Measurements from ENCODE around the gene ZNF296. TPM values are rescaled to one million over a fixed set of nuclear protein-coding genes. Genes with fewer than 3 reads are reported as not detected.

The ZNF296 gene
- total RNA-seq, 1 experiment from 2014 or later = 9.2 TPM

DNA sequence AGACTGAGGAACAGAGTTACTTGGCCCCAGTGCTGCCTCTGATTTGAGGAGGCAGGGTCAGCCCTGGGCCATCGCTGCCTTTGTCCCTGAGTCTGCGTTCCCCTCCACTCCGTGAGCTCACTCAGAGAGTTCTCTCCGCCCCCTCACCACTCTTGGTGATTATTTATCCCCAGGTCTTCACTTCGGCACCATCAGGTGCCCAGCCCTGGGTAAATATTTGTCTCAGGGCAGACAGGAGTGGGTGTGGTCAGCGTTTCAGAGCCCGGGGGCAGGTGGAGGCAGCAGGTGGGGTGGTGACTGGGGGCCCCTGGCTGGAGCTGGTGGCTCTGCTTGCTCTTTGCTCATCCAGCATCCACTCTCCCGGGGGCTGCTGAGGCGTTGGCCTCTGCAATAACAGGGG, 37.4 kb upstream of the ZNF296 start:
- CTCF ChIA-PET = interaction anchor here (0.7 kb wide), 1 partner anchor 54 kb away, joined by 3 read pairs; no protein-coding TSS in a partner anchor
- peaks cover 94% of the 10 kb centered on the region for H3K79me2 ChIP-seq (ENCODE audit: insufficient read depth, low read length)
- intact Hi-C loops (cut with micrococcal nuclease) = no loop called here
- BruUV-seq (replicated peaks) = no TSS peak
- H2AFZ ChIP-seq (ENCODE audit: low read depth, low read length, poor library complexity, severe bottlenecking) = no peak overlapping the region
- H3K9ac ChIP-seq (ENCODE audit: low read length) = no peak overlapping the region
- DNase-seq (ENCODE audit: low read depth, low spot score) = no peak
- H3K4me3 ChIP-seq (replicated peaks in 1 of 2; ENCODE audit: low read depth in 1 of 2, low read length in 2 of 2) = no peak overlapping the region
- no peak overlapping the region for H3K4me2 ChIP-seq (ENCODE audit: low read length)
- H3K27ac ChIP-seq (ENCODE audit: low read depth, low read length) = no peak overlapping the region
- no peaks in the 10 kb centered on the region for H3K36me3 ChIP-seq (ENCODE audit: control insufficient read depth in 1 of 2, insufficient read depth in 2 of 2, low read length in 2 of 2)
- no peaks in the 10 kb centered on the region for H3K9me3 ChIP-seq (ENCODE audit: control insufficient read depth in 1 of 2, insufficient read depth in 1 of 2, low read depth in 1 of 2, low read length in 2 of 2)
- POLR2A ChIA-PET = no interaction called here
- no peak for ATAC-seq
- TF ChIP-seq ELF1 (IDR thresholded peaks at IDR 0.05; ENCODE audit: borderline replicate concordance, low read depth) = no peak
- no peak for TF ChIP-seq POLR2A (IDR thresholded peaks at IDR 0.05; ENCODE audit: borderline replicate concordance, extremely low read depth, insufficient read depth, insufficient read length)
- no peak for TF ChIP-seq EGR1 (IDR thresholded peaks at IDR 0.05; ENCODE audit: low read depth)
- no peak for TF ChIP-seq FOSL1 (IDR thresholded peaks at IDR 0.05; ENCODE audit: low read depth)
- TF ChIP-seq EZH2 (IDR thresholded peaks at IDR 0.05) = no peak
- TF ChIP-seq ATF3 (IDR thresholded peaks at IDR 0.05) = no peak
- H4K20me1 ChIP-seq (ENCODE audit: insufficient read depth) = 0 out of 2 replicates have a peak, but pooled peaks cover 4% of the 10 kb centered on the region
- RAD21 ChIA-PET (ENCODE audit: low non-redundant PET in 1 of 2, low total read pairs in 2 of 2, uncharacterized antibody in 2 of 2, unreplicated experiment in 2 of 2) = no interaction called here
- H3K27me3 ChIP-seq (ENCODE audit: insufficient read depth, low read length) = no peaks in the 10 kb centered on the region
- no peaks in the 10 kb centered on the region for H3K9me2 ChIP-seq (ENCODE audit: insufficient read depth)
- peaks cover 4 to 13% of the 10 kb centered on the region in 2 experiments; a peak in 1 of 4 replicates for H3K4me1 ChIP-seq (ENCODE audit: control insufficient read depth in 1 of 2, insufficient read depth in 2 of 2, low read length in 2 of 2)

DNA sequence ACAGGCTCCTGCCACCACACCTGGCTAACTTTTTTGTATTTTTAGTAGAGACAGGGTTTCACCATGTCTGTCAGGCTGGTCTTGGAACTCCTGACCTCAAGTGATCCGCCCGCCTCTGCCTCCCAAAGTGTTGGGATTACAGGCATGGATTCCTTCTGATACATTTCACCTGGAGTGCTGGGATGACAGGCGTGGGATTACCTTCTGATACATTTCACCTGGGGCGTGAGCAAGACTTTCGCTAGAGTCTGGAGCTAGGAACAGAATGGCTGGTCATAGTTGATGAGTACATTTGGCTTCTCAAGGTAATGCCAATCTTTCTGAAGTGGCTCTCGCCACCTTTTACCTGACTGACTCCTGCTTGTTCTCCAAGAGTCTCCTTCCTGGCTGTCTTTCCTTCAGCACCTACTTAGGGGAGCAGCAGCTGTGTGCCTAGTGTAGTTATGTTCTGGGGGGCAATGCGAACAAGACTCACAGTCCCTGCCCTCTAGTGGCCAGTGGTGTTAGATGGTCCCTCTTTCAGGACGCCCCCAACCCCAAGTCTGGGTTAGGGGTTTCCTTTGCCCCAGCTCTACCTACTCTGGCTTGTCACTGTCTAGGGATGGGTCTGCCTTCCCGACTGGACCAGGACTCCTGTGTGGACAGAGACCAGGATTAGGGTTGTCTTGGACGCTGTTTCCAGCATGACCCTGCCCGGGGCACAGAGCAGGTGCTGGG, 36.0 kb upstream of the ZNF296 start:
- no TSS peak for BruUV-seq (replicated peaks)
- intact Hi-C loops (cut with micrococcal nuclease) = no loop called here
- TF ChIP-seq CTCF (IDR thresholded peaks at IDR 0.05 in 2 of 3, conservative IDR thresholded peaks at IDR 0.05 in 1 of 3; ENCODE audit: borderline replicate concordance in 1 of 3, insufficient read depth in 1 of 3, low read depth in 2 of 3, low read length in 2 of 3) = no peak
- 0 out of 2 replicates have a peak, but pooled peaks cover 4% of the 10 kb centered on the region for H4K20me1 ChIP-seq (ENCODE audit: insufficient read depth)
- H3K9me3 ChIP-seq (ENCODE audit: control insufficient read depth in 1 of 2, insufficient read depth in 1 of 2, low read depth in 1 of 2, low read length in 2 of 2) = no peaks in the 10 kb centered on the region
- DNase-seq (ENCODE audit: low read depth, low spot score) (no peak), ATAC-seq (no peak)
- H3K27ac ChIP-seq (ENCODE audit: low read depth, low read length) = no peak overlapping the region
- H3K4me2 ChIP-seq (ENCODE audit: low read length) = no peak overlapping the region
- H2AFZ ChIP-seq (ENCODE audit: low read depth, low read length, poor library complexity, severe bottlenecking) = no peak overlapping the region
- peaks cover 97% of the 10 kb centered on the region for H3K79me2 ChIP-seq (ENCODE audit: insufficient read depth, low read length)
- no peak overlapping the region for H3K4me3 ChIP-seq (replicated peaks in 1 of 2; ENCODE audit: low read depth in 1 of 2, low read length in 2 of 2)
- RAD21 ChIA-PET (ENCODE audit: low non-redundant PET in 1 of 2, low total read pairs in 2 of 2, uncharacterized antibody in 2 of 2, unreplicated experiment in 2 of 2) = no interaction called here
- no peaks in the 10 kb centered on the region for H3K9me2 ChIP-seq (ENCODE audit: insufficient read depth)
- H3K4me1 ChIP-seq (ENCODE audit: control insufficient read depth in 1 of 2, insufficient read depth in 2 of 2, low read length in 2 of 2) = peaks cover 4 to 13% of the 10 kb centered on the region in 2 experiments; a peak in 1 of 4 replicates
- POLR2A ChIA-PET = no interaction called here
- H3K27me3 ChIP-seq (ENCODE audit: insufficient read depth, low read length) = no peaks in the 10 kb centered on the region
- CTCF ChIA-PET = interaction anchor here (1.9 kb wide), 1 partner anchor 13 kb away, joined by 5 read pairs; no protein-coding TSS in a partner anchor
- H3K9ac ChIP-seq (ENCODE audit: low read length) = no peak overlapping the region
- no peaks in the 10 kb centered on the region for H3K36me3 ChIP-seq (ENCODE audit: control insufficient read depth in 1 of 2, insufficient read depth in 2 of 2, low read length in 2 of 2)

All from HCT116 (cell line).